HG03095 (cell line): Measurements from ENCODE around the gene FLYWCH1.
"Not testable (repeated sequence)": the region's sequence is repeated elsewhere in the genome, so short reads cannot be mapped to it uniquely, and the experiment has no call there.

ENCODE experiments used
- ATAC-seq: cut with Tn5 transposase; IDR thresholded peaks from one replicate; pipeline ENCODE4 v1.9.1; 2021; ENCODE audit warnings: moderate library complexity; ENCODE audit not compliant: unreplicated experiment

The FLYWCH1 gene

GRCh38 chr16:2924901-2925755 lies 13.4 kb downstream of the FLYWCH1 start:
- no peak for ATAC-seq

GRCh38 chr16:2925951-2926649 lies 14.4 kb downstream of the FLYWCH1 start:
- no peak for ATAC-seq

- ATAC-seq = no peak
Measured at GRCh38 chr16:2926650-2926999, 14.9 kb downstream of the FLYWCH1 start.

- ATAC-seq = peak; percentile 66
Measured at GRCh38 chr16:2927010-2927646, 15.4 kb downstream of the FLYWCH1 start.

GRCh38 chr16:2928151-2928550 lies 16.4 kb downstream of the FLYWCH1 start:
- ATAC-seq = not testable (repeated sequence)

GRCh38 chr16:2928796-2929195 lies 17.1 kb downstream of the FLYWCH1 start:
- no peak for ATAC-seq

- no peak for ATAC-seq
Measured at GRCh38 chr16:2929693-2930092, 18.0 kb downstream of the FLYWCH1 start.

GRCh38 chr16:2930236-2930635 lies 18.5 kb downstream of the FLYWCH1 start:
- ATAC-seq = no peak

- ATAC-seq = not testable (repeated sequence)
Measured at GRCh38 chr16:2931231-2931914, 19.6 kb downstream of the FLYWCH1 start.

GRCh38 chr16:2933136-2933535 lies 21.4 kb downstream of the FLYWCH1 start:
- ATAC-seq = no peak

- ATAC-seq = no peak
Measured at GRCh38 chr16:2933701-2934100, 22.0 kb downstream of the FLYWCH1 start.

- no peak for ATAC-seq
Measured at GRCh38 chr16:2934450-2934849, 22.7 kb downstream of the FLYWCH1 start.

- no peak for ATAC-seq
Measured at GRCh38 chr16:2936436-2937011, 24.8 kb downstream of the FLYWCH1 start.

GRCh38 chr16:2937170-2937569 lies 25.4 kb downstream of the FLYWCH1 start:
- ATAC-seq = no peak

GRCh38 chr16:2938206-2938605 lies 26.5 kb downstream of the FLYWCH1 start:
- ATAC-seq = no peak

GRCh38 chr16:2939968-2940367 lies 28.2 kb downstream of the FLYWCH1 start:
- no peak for ATAC-seq

- no peak for ATAC-seq
Measured at GRCh38 chr16:2942045-2942444, 30.3 kb downstream of the FLYWCH1 start.

GRCh38 chr16:2943716-2944115 lies 32.0 kb downstream of the FLYWCH1 start:
- not testable (repeated sequence) for ATAC-seq

- ATAC-seq = no peak
Measured at GRCh38 chr16:2946649-2947048, 34.9 kb downstream of the FLYWCH1 start.

GRCh38 chr16:2948807-2949704 lies 37.3 kb downstream of the FLYWCH1 start:
- no peak for ATAC-seq
